HepG2 (cell line): ENCODE results near the gene CD2. TPM values are rescaled to one million over a fixed set of nuclear protein-coding genes. Genes with fewer than 3 reads are reported as not detected.

ENCODE experiments used
- ATAC-seq: fragments of 200-7000 bp; cut with Tn5 transposase; 3 replicates; pipeline ENCODE4 v1.9.1; 2020; ENCODE audit warnings: mild to moderate bottlenecking, moderate library complexity
- BruUV-seq: library from RNA; stranded (reverse); fragments of 400-500 nt; replicated peaks from 2 replicates; lab custom pipeline; 2021; lab: Mats Ljungman, UMichigan
- CTCF ChIA-PET: fragments of 300-600 bp; formaldehyde crosslinking; extraction: SDS; loops from one replicate; lab custom pipeline; 2021; ENCODE audit warnings: low total read pairs, inconsistent platforms, low intra/inter-chr PET ratio; lab: Yijun Ruan, JAX
- POLR2A ChIA-PET: fragments of 350-600 bp; sonication (Branson Sonifier 250); formaldehyde crosslinking; loops from one replicate; lab custom pipeline; 2020; ENCODE audit warnings: antibody characterized with exemption, inconsistent platforms; lab: Yijun Ruan, JAX
- DNase-seq: peaks from one replicate; pipeline ENCODE4 v3.0.0-alpha.2; 2015; ENCODE audit warnings: low spot score
- FAIRE-seq: peaks from 3 replicates; lab custom pipeline; 2011; peaks lifted over from hg19 to GRCh38; lab: Jason Lieb, UNC
- H2AFZ ChIP-seq: one replicate; pipeline ENCODE4 v1.6.1; 2011; ENCODE audit warnings: low read length, inconsistent platforms
- H3K27ac ChIP-seq: fragments of 300-600 bp; 3 replicates; pipeline ENCODE4 v1.8.0; 2011; ENCODE audit warnings: mixed run types, mild to moderate bottlenecking, mixed read lengths, low read length, inconsistent platforms; ENCODE audit not compliant: insufficient read depth; ENCODE audit errors: extremely low read length
- H3K27me3 ChIP-seq, 2 experiments: fragments of 200-600 bp in 1 of 2; 2 replicates in 1 of 2; 3 replicates in 1 of 2; pipeline versions ENCODE4 v1.6.0 to v1.8.0; 2011; ENCODE audit warnings: low read length in 2 of 2, mild to moderate bottlenecking in 2 of 2, moderate library complexity in 2 of 2, inconsistent platforms in 1 of 2; ENCODE audit not compliant: insufficient read depth in 2 of 2, control insufficient read depth in 1 of 2
- H3K36me3 ChIP-seq, 2 experiments: fragments of 200-600 bp in 1 of 2; replicated peaks in 1 of 2; 2 replicates in 1 of 2; 3 replicates in 1 of 2; pipeline versions ENCODE4 v1.5.1 to v1.8.0; 2011; ENCODE audit warnings: low read length in 2 of 2, inconsistent platforms in 1 of 2; ENCODE audit not compliant: insufficient read depth in 2 of 2, control insufficient read depth in 1 of 2
- H3K4me1 ChIP-seq: 2 replicates; pipeline ENCODE4 v1.5.1; 2012; ENCODE audit warnings: low read length, inconsistent platforms; ENCODE audit not compliant: insufficient read depth
- H3K4me2 ChIP-seq: 2 replicates; pipeline ENCODE4 v1.6.0; 2011; ENCODE audit warnings: low read depth, low read length, inconsistent platforms
- H3K4me3 ChIP-seq, 3 experiments: fragments of 200-600 bp in 1 of 3; sonication (generic), shearing (Covaris generic) in 1 of 3; replicated peaks in 1 of 3; 2 replicates each; pipeline ENCODE4 v1.5.1; 2011 to 2016; ENCODE audit warnings: low read length in 3 of 3, inconsistent platforms in 2 of 3, low read depth in 2 of 3, mild to moderate bottlenecking in 2 of 3, control low read depth in 1 of 3, mixed read lengths in 1 of 3; ENCODE audit not compliant: insufficient read depth in 1 of 3
- H3K79me2 ChIP-seq: one replicate; pipeline ENCODE4 v1.6.1; 2011; ENCODE audit warnings: low read length, inconsistent platforms; ENCODE audit not compliant: insufficient read depth
- H3K9ac ChIP-seq: 2 replicates; pipeline ENCODE4 v1.6.0; 2011; ENCODE audit warnings: mild to moderate bottlenecking, low read depth, low read length, inconsistent platforms; ENCODE audit not compliant: insufficient read depth
- H3K9me3 ChIP-seq: 2 replicates; pipeline ENCODE4 v1.5.1; 2012; ENCODE audit warnings: mild to moderate bottlenecking, low read length
- H4K20me1 ChIP-seq: 2 replicates; pipeline ENCODE4 v1.6.0; 2011; ENCODE audit warnings: inconsistent platforms, mild to moderate bottlenecking, low read length, moderate library complexity; ENCODE audit not compliant: insufficient read depth
- CC2D1A ChIP-seq: sonication (generic); formaldehyde crosslinking; IDR thresholded peaks from 2 replicates; pipeline ENCODE4 v1.8.1; 2023; ENCODE audit warnings: mild to moderate bottlenecking, missing genetic modification reagents
- HNRNPH1 ChIP-seq: fragments of 200-400 bp; formaldehyde crosslinking; optimal IDR thresholded peaks from 2 replicates; pipeline ENCODE3; 2017; ENCODE audit warnings: mild to moderate bottlenecking, low read depth, low read length
- JUN ChIP-seq: sonication (generic); formaldehyde crosslinking; IDR thresholded peaks from 2 replicates; pipeline ENCODE4 v1.4.0; 2020; ENCODE audit warnings: mild to moderate bottlenecking, missing genetic modification reagents
- JUND ChIP-seq: sonication (generic); formaldehyde crosslinking; IDR thresholded peaks from 2 replicates; pipeline ENCODE4 v1.8.0; 2022; ENCODE audit warnings: mild to moderate bottlenecking, missing genetic modification reagents
- PAF1 ChIP-seq: IDR thresholded peaks from 2 replicates; pipeline ENCODE4 v1.6.1; 2016; ENCODE audit warnings: missing genetic modification reagents, missing compliant biosample characterization
- PCBP1 ChIP-seq: fragments of 200-400 bp; formaldehyde crosslinking; IDR thresholded peaks from 2 replicates; pipeline ENCODE4 v1.6.1; 2017; ENCODE audit warnings: mild to moderate bottlenecking, low read depth, low read length, borderline replicate concordance
- SATB2 ChIP-seq: sonication (generic); formaldehyde crosslinking; IDR thresholded peaks from 2 replicates; pipeline ENCODE4 v1.5.0; 2020; ENCODE audit warnings: missing genetic modification reagents
- ZNF451 ChIP-seq: sonication (generic); formaldehyde crosslinking; IDR thresholded peaks from 2 replicates; pipeline ENCODE4 v1.5.0; 2020; ENCODE audit warnings: mild to moderate bottlenecking, missing genetic modification reagents
- ZSCAN21 ChIP-seq: sonication (generic); formaldehyde crosslinking; IDR thresholded peaks from 2 replicates; pipeline ENCODE4 v1.8.0; 2022; ENCODE audit warnings: mild to moderate bottlenecking, missing genetic modification reagents, moderate library complexity, borderline replicate concordance
- WGBS: methylation state at CpG from one replicate; pipeline ENCODE4 v1.1.6; 2017; ENCODE audit warnings: low lambda C conversion rate; 5-methylcytosine and 5-hydroxymethylcytosine counted together
- in situ Hi-C: cut with HindIII; loops from 2 replicates; pipeline ENCODE4 v1.10.0; 2017; ENCODE audit warnings: low pct_unique_long_range_greater_than_20kb; ENCODE audit not compliant: extremely low pct_ligation_motif_present
- intact Hi-C: fragments of 100-400 bp; cut with micrococcal nuclease; formaldehyde crosslinking; loops from one replicate; pipeline ENCODE4 v1.10.0; 2022; ENCODE audit not compliant: unreplicated experiment
- polyA plus RNA-seq, 8 experiments: library from polyadenylated mRNA; depleted of rRNA in 3 of 8; stranded (reverse) in 7 of 8; unstranded in 1 of 8; fragments of >200 nt; fragmentation: Illumina TruSeq in 4 of 8; extraction: Trizol in 4 of 8; gene quantifications; 2 replicates each; pipeline versions ENCODE4 v1.2.1 to v1.2.3, GENCODE V29; 2011 to 2016; ENCODE audit warnings: low read depth in 4 of 8, missing spikeins in 1 of 8, mixed read lengths in 1 of 8; ENCODE audit not compliant: insufficient read depth in 1 of 8
- total RNA-seq, 5 experiments: library from RNA; depleted of rRNA; stranded (reverse); fragments of >200 nt; fragmentation: Illumina TruSeq; extraction: Trizol; gene quantifications; 2 replicates each; pipeline ENCODE4 v1.2.3, GENCODE V29; 2016; ENCODE audit warnings: low read depth in 1 of 5
- TF ChIP-seq, protein P1 (sequence below): sonication (generic); formaldehyde crosslinking; IDR thresholded peaks from 2 replicates; pipeline ENCODE4 v1.5.0; 2020; ENCODE audit warnings: missing genetic modification reagents, mild to moderate bottlenecking, borderline replicate concordance

Gene CD2
- total and polyA plus RNA-seq, 2 of the 13 experiments (the other 11 are each of a cell fraction or from before 2014, with no cell fraction given): not detected

DNA sequence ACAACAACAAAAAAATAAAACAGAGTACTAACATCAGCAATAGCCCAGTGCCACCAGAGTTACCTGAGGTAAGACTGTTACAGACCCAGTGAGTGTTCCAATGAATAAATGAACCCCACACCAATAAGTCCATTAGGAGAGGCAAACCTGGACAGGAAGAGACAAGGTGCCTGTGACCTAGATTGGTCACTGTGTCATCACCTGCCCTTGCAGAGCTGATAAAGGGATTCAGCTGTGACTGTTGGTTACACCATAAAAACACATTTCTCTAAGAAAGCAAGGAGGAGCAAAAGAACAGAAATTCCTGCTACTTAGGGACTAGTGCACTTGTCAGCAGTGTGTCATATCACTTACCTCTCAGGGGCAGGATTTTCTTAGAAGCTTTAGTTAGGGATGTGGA lies 37.5 kb downstream of the CD2 start:
- Histone ChIP-seq H3K27me3 (no peaks in the 10 kb centered on the region; a peak in 1 of 5 replicates), H3K4me2 (no peak overlapping the region), H3K79me2 (no peaks in the 10 kb centered on the region), H3K4me1 (no peaks in the 10 kb centered on the region), H3K9me3 (no peaks in the 10 kb centered on the region), H3K27ac (no peak overlapping the region), H3K36me3 (no peaks in the 10 kb centered on the region), H2AFZ (no peak overlapping the region), H3K9ac (no peak overlapping the region), H3K4me3 (no peak overlapping the region), H4K20me1 (no peaks in the 10 kb centered on the region)
- in situ Hi-C loops (no loop called here), intact Hi-C loops (no loop called here)
- DNase-seq (no peak), FAIRE-seq (no peak), ATAC-seq (no peak)
- no TSS peak for BruUV-seq
- CTCF ChIA-PET: no interaction called here
- TF ChIP-seq PCBP1: no peak
- TF ChIP-seq JUN (CRISPR knock-in tag): no peak
- no peak for TF ChIP-seq CC2D1A
- no peak for TF ChIP-seq ZSCAN21
- no peak for TF ChIP-seq JUND
- TF ChIP-seq PAF1 (CRISPR knock-in tag): no peak
- no peak for TF ChIP-seq SATB2 (CRISPR knock-in tag)
- POLR2A ChIA-PET: no interaction called here

DNA sequence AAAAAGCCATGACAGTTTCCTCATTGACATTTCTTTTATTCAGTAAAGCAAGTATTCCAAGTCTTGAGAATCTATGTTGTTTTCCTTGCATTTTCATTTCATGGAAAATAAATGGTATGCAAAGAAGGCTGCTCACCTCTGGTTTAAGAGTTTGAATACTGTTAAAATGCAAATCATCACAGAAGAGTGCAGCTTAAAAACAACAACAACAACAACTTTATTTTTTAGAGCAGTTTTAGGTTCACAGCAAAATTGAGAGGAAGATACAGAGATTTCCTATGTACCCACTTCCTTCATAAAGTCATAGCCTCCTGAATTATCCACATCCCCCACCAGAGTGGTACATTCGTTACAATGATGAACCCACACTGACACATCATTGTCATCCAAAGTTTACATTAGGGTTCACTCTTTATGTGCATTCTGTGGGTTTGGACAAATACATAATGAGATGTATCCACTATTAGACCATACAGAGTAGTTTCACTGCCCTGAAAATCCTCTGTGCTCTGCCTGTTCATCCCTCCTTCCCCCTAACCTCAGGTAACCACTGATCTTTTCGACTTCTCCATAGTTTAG lies 39.2 kb downstream of the CD2 start:
- WGBS: 0% methylated on average over 2 of the region's 2 CpGs
- POLR2A ChIA-PET: no interaction called here
- no peaks in the 10 kb centered on the region for H3K4me1 ChIP-seq
- no TSS peak for BruUV-seq
- TF ChIP-seq HNRNPH1 (no peak), ZNF451 (CRISPR knock-in tag) (no peak)
- TF ChIP-seq, protein P1, sequence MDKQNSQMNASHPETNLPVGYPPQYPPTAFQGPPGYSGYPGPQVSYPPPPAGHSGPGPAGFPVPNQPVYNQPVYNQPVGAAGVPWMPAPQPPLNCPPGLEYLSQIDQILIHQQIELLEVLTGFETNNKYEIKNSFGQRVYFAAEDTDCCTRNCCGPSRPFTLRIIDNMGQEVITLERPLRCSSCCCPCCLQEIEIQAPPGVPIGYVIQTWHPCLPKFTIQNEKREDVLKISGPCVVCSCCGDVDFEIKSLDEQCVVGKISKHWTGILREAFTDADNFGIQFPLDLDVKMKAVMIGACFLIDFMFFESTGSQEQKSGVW: no peak
- CTCF ChIA-PET: no interaction called here
- intact Hi-C loops: no loop called here
- FAIRE-seq (no peak), DNase-seq (no peak), ATAC-seq (no peak)
- no peaks in the 10 kb centered on the region for H3K79me2 ChIP-seq
- no peak overlapping the region for H2AFZ ChIP-seq
- no peaks in the 10 kb centered on the region; a peak in 1 of 5 replicates for H3K27me3 ChIP-seq
- H3K4me3 ChIP-seq: no peak overlapping the region
- H4K20me1 ChIP-seq: no peaks in the 10 kb centered on the region
- no peak overlapping the region for H3K4me2 ChIP-seq
- no peak overlapping the region for H3K27ac ChIP-seq
- H3K9ac ChIP-seq: no peak overlapping the region
- no peaks in the 10 kb centered on the region for H3K36me3 ChIP-seq
- in situ Hi-C loops: no loop called here
- no peaks in the 10 kb centered on the region for H3K9me3 ChIP-seq
